GM21367 (cell line): Measurements from ENCODE around the gene SLC39A11.

Experiments used
- ATAC-seq: cut with Tn5 transposase; IDR thresholded peaks from one replicate; pipeline ENCODE4 v1.9.1; 2021; ENCODE audit not compliant: unreplicated experiment

The SLC39A11 gene

GRCh38 chr17:72984145-72984925, 108.2 kb downstream of the SLC39A11 start:
- no peak for ATAC-seq

GRCh38 chr17:72982680-72983079, 109.8 kb downstream of the SLC39A11 start:
- no peak for ATAC-seq

GRCh38 chr17:72978593-72979218, 113.8 kb downstream of the SLC39A11 start:
- no peak for ATAC-seq

GRCh38 chr17:72977771-72978417, 114.6 kb downstream of the SLC39A11 start:
- no peak for ATAC-seq

- ATAC-seq = no peak
Measured at GRCh38 chr17:72976971-72977770, 115.3 kb downstream of the SLC39A11 start.

GRCh38 chr17:72975509-72975908, 117.0 kb downstream of the SLC39A11 start:
- ATAC-seq = no peak

- ATAC-seq = no peak
Measured at GRCh38 chr17:72974605-72975232, 117.8 kb downstream of the SLC39A11 start.

- no peak for ATAC-seq
Measured at GRCh38 chr17:72972263-72972951, 120.1 kb downstream of the SLC39A11 start.

- no peak for ATAC-seq
Measured at GRCh38 chr17:72971226-72971880, 121.1 kb downstream of the SLC39A11 start.

GRCh38 chr17:72970797-72971196, 121.7 kb downstream of the SLC39A11 start:
- no peak for ATAC-seq

GRCh38 chr17:72970246-72970645, 122.2 kb downstream of the SLC39A11 start:
- no peak for ATAC-seq

GRCh38 chr17:72969293-72969906, 123.1 kb downstream of the SLC39A11 start:
- no peak for ATAC-seq

GRCh38 chr17:72968798-72969197, 123.7 kb downstream of the SLC39A11 start:
- ATAC-seq = no peak

- ATAC-seq = no peak
Measured at GRCh38 chr17:72967977-72968585, 124.4 kb downstream of the SLC39A11 start.

- no peak for ATAC-seq
Measured at GRCh38 chr17:72967277-72967970, 125.1 kb downstream of the SLC39A11 start.

- no peak for ATAC-seq
Measured at GRCh38 chr17:72962106-72962505, 130.4 kb downstream of the SLC39A11 start.

- no peak for ATAC-seq
Measured at GRCh38 chr17:72955391-72956140, 136.9 kb downstream of the SLC39A11 start.
